ENCODE measurements around the gene ASF1B. TPM values are rescaled to one million over a fixed set of nuclear protein-coding genes. Genes with fewer than 3 reads are reported as not detected.

Gene ASF1B
- total RNA-seq, 1 experiment from 2014 or later = 78.1 TPM

- no peak for TF ChIP-seq ZBTB33 (IDR thresholded peaks at IDR 0.05; ENCODE audit: extremely low read depth, insufficient replicate concordance, low read length)
- no peak for TF ChIP-seq ZNF274 (IDR thresholded peaks at IDR 0.05; ENCODE audit: low read depth, low read length)
- TF ChIP-seq EZH2phosphoT487 (IDR thresholded peaks at IDR 0.05; ENCODE audit: borderline replicate concordance) = no peak
These were observed 32.6 kb upstream of the ASF1B start (continued) for GRCh38 chr19:14168993-14169392.

GRCh38 chr19:14168259-14168972 lies 32.0 kb upstream of the ASF1B start:
- DNase-seq (ENCODE audit: low read depth, low spot score) (no peak), ATAC-seq (no peak)
- Histone ChIP-seq H3K9me3 (ENCODE audit: control insufficient read depth in 1 of 2, insufficient read depth in 1 of 2, low read depth in 1 of 2, low read length in 2 of 2) (no peaks in the 10 kb centered on the region), H3K27me3 (ENCODE audit: insufficient read depth, low read length) (no peaks in the 10 kb centered on the region), H3K9ac (ENCODE audit: low read length) (no peak overlapping the region), H3K4me3 (replicated peaks in 1 of 2; ENCODE audit: low read depth in 1 of 2, low read length in 2 of 2) (no peak overlapping the region), H3K27ac (ENCODE audit: low read depth, low read length) (no peak overlapping the region), H3K4me1 (ENCODE audit: control insufficient read depth in 1 of 2, insufficient read depth in 2 of 2, low read length in 2 of 2) (no peaks in the 10 kb centered on the region), H4K20me1 (ENCODE audit: insufficient read depth) (no peaks in the 10 kb centered on the region), H2AFZ (ENCODE audit: low read depth, low read length, poor library complexity, severe bottlenecking) (no peak overlapping the region), H3K79me2 (ENCODE audit: insufficient read depth, low read length) (no peaks in the 10 kb centered on the region), H3K36me3 (ENCODE audit: control insufficient read depth in 1 of 2, insufficient read depth in 2 of 2, low read length in 2 of 2) (peaks cover 15 to 23% of the 10 kb centered on the region in 2 experiments; a peak in 3 of 4 replicates), H3K4me2 (ENCODE audit: low read length) (no peak overlapping the region), H3K9me2 (ENCODE audit: insufficient read depth) (no peaks in the 10 kb centered on the region)
- ChIA-PET RAD21 (ENCODE audit: low non-redundant PET in 1 of 2, low total read pairs in 2 of 2, uncharacterized antibody in 2 of 2, unreplicated experiment in 2 of 2) (interaction anchor here in 1 of 2 experiments (0.6 kb wide), 1 partner anchor 300 kb away, joined by 4 read pairs; no protein-coding TSS in a partner anchor), POLR2A (no interaction called here), CTCF (no interaction called here)
- intact Hi-C loops (cut with micrococcal nuclease) = no loop called here
- TSS peak; percentile 33 for BruUV-seq (replicated peaks)
- TF ChIP-seq SIN3A (IDR thresholded peaks at IDR 0.05; ENCODE audit: low read depth) = no peak
- no peak for TF ChIP-seq ELF1 (IDR thresholded peaks at IDR 0.05; ENCODE audit: borderline replicate concordance, low read depth)
- TF ChIP-seq SP1 (IDR thresholded peaks at IDR 0.05; ENCODE audit: low read depth) = no peak
- no peak for TF ChIP-seq FOSL1 (IDR thresholded peaks at IDR 0.05; ENCODE audit: low read depth)
- TF ChIP-seq MAX (IDR thresholded peaks at IDR 0.05) = no peak
- TF ChIP-seq CTCF (IDR thresholded peaks at IDR 0.05 in 2 of 3, conservative IDR thresholded peaks at IDR 0.05 in 1 of 3; ENCODE audit: borderline replicate concordance in 1 of 3, insufficient read depth in 1 of 3, low read depth in 2 of 3, low read length in 2 of 3) = no peak
- no peak for TF ChIP-seq ZNF274 (IDR thresholded peaks at IDR 0.05; ENCODE audit: low read depth, low read length)
- TF ChIP-seq CEBPB (IDR thresholded peaks at IDR 0.05; ENCODE audit: low read depth) = no peak
- no peak for TF ChIP-seq EGR1 (IDR thresholded peaks at IDR 0.05; ENCODE audit: low read depth)
- no peak for TF ChIP-seq SRF (IDR thresholded peaks at IDR 0.05; ENCODE audit: low read depth)
- no peak for TF ChIP-seq CBX3 (IDR thresholded peaks at IDR 0.05; ENCODE audit: low read depth)
- no peak for TF ChIP-seq YY1 (IDR thresholded peaks at IDR 0.05; ENCODE audit: extremely low read depth, insufficient replicate concordance, low read depth, low read length)
- TF ChIP-seq REST (IDR thresholded peaks at IDR 0.05; ENCODE audit: low read depth) = no peak
- TF ChIP-seq EZH2phosphoT487 (IDR thresholded peaks at IDR 0.05; ENCODE audit: borderline replicate concordance) = no peak
- TF ChIP-seq TCF7L2 (IDR thresholded peaks at IDR 0.05; ENCODE audit: borderline replicate concordance, extremely low read depth, insufficient read depth, insufficient read length) = no peak
- no peak for TF ChIP-seq EZH2 (IDR thresholded peaks at IDR 0.05)

Measured in HCT116 (cell line).